HG02840 (cell line): ENCODE results near the gene DUSP14.

Experiments used
- ATAC-seq: cut with Tn5 transposase; IDR thresholded peaks from one replicate; pipeline ENCODE4 v1.9.1; 2021; ENCODE audit warnings: mild to moderate bottlenecking, moderate library complexity, moderate number of reproducible peaks; ENCODE audit not compliant: unreplicated experiment, low FRiP score

The DUSP14 gene

DNA sequence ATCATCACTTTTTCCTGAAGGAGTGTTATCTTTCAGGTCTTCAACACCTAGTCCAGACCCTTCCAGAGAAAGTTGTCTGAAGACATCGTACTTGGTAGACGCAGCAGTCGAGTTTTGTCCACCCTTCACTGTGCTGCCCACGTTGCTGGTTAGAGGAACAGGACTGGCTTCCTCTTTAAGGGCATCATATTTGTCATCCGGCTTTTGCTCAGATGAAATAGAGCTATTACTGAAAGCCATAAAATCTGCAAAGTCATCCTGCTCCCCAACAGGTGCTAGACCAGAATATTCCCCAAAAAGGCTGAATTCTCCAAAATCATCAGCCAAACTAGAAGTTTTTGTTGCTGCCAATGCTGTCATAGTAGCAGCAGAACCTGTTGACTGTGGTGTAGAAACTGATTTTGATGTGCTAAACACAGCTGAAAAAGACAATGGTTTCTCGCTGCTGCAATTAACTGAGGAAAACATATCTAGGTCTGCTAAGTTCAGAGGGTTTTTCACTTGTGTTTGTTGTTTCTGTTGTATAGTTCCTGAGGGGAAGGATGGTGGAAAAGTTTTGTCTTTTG lies 63.8 kb downstream of the DUSP14 start:
- ATAC-seq: no peak

DNA sequence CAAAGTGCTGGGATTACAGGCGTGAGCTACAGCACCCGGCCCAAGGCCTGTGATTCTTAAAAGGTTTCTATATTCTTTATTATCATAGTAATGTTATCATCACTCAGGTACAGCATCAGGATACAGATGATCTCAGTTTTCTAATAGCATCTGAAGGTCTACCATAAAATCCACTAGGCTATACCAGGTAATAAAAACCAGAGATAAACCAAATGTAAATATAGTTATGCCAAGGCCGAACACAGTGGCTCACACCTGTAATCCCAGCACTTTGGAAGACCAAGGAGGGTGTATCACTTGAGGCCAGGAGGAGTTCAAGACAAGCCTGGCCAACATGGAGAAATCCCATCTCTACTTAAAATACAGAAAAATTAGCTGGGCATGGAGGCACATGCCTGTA lies 65.7 kb downstream of the DUSP14 start:
- ATAC-seq: no peak

DNA sequence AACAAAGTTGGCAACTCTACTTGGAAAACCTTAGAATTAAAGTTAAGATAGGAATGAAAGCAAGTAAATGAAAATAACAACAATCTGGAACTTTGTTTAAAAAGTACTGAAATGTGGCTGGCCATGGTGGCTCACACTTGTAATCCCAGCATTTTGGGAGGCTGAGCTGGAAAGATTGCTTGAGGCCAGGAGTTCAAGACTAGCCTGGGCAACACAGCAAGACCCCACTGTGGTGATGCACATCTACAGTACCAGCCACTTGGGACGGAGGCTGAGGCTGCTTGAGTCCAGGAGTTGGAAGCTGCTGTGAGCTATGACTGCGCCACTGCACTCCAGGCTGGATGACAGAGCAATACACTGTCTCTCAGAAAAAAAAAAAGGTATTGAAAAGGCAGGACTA lies 67.8 kb downstream of the DUSP14 start:
- ATAC-seq: no peak

DNA sequence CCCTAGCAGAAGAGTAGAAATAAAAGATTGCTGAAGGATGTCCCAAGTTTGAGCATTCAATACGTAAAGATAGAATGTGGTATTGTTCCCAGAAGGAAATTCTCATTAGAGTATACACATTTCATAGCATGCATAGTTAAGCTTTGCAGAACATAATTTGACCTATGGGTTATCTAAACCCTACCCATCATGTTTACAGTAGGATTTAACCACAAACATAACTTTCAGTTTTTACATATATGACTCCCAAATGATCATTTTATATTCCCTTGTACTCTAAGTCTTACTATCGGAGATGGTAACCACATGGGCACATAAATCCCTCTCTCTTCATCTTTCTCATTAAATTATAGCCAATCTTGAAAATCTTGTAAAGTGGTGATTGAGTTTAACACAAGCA lies 68.6 kb downstream of the DUSP14 start:
- no peak for ATAC-seq

- ATAC-seq: no peak
Measured at GRCh38 chr17:37562016-37562745, 72.5 kb downstream of the DUSP14 start.
